Neural cell (in vitro differentiated cells): Measurements from ENCODE around the gene GNAI1.

Experiments used
- EZH2 ChIP-seq: fragments of 200-600, 300-800 bp; shearing (Covaris generic), sonication (generic); IDR thresholded peaks from 2 replicates; pipeline ENCODE4 v1.6.1; 2014; ENCODE audit warnings: antibody characterized with exemption, low read length, borderline replicate concordance, mild to moderate bottlenecking; ENCODE audit not compliant: insufficient read depth, poor library complexity, severe bottlenecking
- TAF1 ChIP-seq: IDR thresholded peaks from 2 replicates; pipeline ENCODE4 v1.6.1; 2012; ENCODE audit warnings: low read depth
- TF ChIP-seq, protein P1 (sequence below): fragments of 450-650 bp; IDR thresholded peaks from 2 replicates; pipeline ENCODE4 v1.5.1; 2014; ENCODE audit warnings: antibody characterized with exemption, mild to moderate bottlenecking, moderate library complexity; ENCODE audit not compliant: poor library complexity, severe bottlenecking
- TF ChIP-seq, protein P2 (sequence below): IDR thresholded peaks from 2 replicates; pipeline ENCODE4 v1.6.1; 2012; ENCODE audit warnings: borderline replicate concordance

DNA sequence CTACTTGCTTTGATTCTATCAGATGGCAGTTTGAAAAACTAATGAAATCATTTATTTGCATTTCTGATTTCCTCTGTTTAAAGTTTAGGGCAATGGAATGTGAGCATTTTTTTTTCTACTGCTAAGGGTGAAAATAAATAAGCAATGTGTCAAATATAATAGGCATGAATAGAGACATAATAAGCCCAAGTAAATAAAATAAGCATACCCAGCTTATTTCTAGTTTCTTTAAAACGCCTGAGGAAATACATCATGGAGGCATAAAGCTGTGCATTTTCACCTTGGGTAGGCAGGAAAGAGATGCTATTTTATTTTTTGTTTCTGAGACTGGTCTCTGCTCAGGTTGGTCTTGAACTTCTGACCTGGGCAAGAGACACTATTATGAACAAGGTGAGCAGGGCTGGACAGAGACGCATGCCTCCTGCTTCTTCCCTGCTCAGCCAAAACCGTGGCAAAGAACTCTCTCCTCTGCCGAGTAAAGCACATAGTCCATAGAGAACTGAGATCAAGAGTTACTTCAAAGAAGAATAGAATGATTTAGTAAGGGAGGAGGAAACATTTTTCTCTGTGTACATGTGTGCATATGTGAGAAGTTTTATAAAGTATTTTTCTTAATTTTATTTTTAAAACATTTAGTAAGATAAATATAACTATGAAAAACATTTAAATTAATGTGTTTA lies 138.1 kb downstream of the GNAI1 start:
- TF ChIP-seq TAF1 = no peak
- no peak for TF ChIP-seq EZH2
- TF ChIP-seq, protein P1, sequence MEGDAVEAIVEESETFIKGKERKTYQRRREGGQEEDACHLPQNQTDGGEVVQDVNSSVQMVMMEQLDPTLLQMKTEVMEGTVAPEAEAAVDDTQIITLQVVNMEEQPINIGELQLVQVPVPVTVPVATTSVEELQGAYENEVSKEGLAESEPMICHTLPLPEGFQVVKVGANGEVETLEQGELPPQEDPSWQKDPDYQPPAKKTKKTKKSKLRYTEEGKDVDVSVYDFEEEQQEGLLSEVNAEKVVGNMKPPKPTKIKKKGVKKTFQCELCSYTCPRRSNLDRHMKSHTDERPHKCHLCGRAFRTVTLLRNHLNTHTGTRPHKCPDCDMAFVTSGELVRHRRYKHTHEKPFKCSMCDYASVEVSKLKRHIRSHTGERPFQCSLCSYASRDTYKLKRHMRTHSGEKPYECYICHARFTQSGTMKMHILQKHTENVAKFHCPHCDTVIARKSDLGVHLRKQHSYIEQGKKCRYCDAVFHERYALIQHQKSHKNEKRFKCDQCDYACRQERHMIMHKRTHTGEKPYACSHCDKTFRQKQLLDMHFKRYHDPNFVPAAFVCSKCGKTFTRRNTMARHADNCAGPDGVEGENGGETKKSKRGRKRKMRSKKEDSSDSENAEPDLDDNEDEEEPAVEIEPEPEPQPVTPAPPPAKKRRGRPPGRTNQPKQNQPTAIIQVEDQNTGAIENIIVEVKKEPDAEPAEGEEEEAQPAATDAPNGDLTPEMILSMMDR = no peak
- TF ChIP-seq, protein P2, sequence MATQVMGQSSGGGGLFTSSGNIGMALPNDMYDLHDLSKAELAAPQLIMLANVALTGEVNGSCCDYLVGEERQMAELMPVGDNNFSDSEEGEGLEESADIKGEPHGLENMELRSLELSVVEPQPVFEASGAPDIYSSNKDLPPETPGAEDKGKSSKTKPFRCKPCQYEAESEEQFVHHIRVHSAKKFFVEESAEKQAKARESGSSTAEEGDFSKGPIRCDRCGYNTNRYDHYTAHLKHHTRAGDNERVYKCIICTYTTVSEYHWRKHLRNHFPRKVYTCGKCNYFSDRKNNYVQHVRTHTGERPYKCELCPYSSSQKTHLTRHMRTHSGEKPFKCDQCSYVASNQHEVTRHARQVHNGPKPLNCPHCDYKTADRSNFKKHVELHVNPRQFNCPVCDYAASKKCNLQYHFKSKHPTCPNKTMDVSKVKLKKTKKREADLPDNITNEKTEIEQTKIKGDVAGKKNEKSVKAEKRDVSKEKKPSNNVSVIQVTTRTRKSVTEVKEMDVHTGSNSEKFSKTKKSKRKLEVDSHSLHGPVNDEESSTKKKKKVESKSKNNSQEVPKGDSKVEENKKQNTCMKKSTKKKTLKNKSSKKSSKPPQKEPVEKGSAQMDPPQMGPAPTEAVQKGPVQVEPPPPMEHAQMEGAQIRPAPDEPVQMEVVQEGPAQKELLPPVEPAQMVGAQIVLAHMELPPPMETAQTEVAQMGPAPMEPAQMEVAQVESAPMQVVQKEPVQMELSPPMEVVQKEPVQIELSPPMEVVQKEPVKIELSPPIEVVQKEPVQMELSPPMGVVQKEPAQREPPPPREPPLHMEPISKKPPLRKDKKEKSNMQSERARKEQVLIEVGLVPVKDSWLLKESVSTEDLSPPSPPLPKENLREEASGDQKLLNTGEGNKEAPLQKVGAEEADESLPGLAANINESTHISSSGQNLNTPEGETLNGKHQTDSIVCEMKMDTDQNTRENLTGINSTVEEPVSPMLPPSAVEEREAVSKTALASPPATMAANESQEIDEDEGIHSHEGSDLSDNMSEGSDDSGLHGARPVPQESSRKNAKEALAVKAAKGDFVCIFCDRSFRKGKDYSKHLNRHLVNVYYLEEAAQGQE = no peak
